BLaER1 (cell line): Measurements from ENCODE around the gene XPO5.
A peak's percentile ranks its signal among the peaks of the same experiment; 100 is the strongest.

Source experiments
- H3K27ac ChIP-seq: shearing (Covaris generic); formaldehyde crosslinking; 2 replicates; pipeline ENCODE4 v1.8.1; 2022
- H3K27me3 ChIP-seq: shearing (Covaris generic); formaldehyde crosslinking; 2 replicates; pipeline ENCODE4 v1.8.1; 2022
- H3K36me3 ChIP-seq: shearing (Covaris generic); formaldehyde crosslinking; 2 replicates; pipeline ENCODE4 v1.8.1; 2022
- H3K4me1 ChIP-seq: shearing (Covaris generic); formaldehyde crosslinking; 2 replicates; pipeline ENCODE4 v1.8.1; 2022
- H3K4me2 ChIP-seq: shearing (Covaris generic); formaldehyde crosslinking; 2 replicates; pipeline ENCODE4 v1.8.1; 2022
- H3K4me3 ChIP-seq: shearing (Covaris generic); formaldehyde crosslinking; 2 replicates; pipeline ENCODE4 v1.8.1; 2022
- H3K9ac ChIP-seq: shearing (Covaris generic); formaldehyde crosslinking; 2 replicates; pipeline ENCODE4 v1.8.1; 2022
- H3K9me3 ChIP-seq: shearing (Covaris generic); formaldehyde crosslinking; 2 replicates; pipeline ENCODE4 v1.8.1; 2022
- H4K20me1 ChIP-seq: shearing (Covaris generic); formaldehyde crosslinking; 2 replicates; pipeline ENCODE4 v1.8.1; 2022
- Cebpa-rat ChIP-seq: shearing (Covaris generic); IDR thresholded peaks from 2 replicates; pipeline ENCODE4 v1.8.1; 2022

The XPO5 gene

DNA sequence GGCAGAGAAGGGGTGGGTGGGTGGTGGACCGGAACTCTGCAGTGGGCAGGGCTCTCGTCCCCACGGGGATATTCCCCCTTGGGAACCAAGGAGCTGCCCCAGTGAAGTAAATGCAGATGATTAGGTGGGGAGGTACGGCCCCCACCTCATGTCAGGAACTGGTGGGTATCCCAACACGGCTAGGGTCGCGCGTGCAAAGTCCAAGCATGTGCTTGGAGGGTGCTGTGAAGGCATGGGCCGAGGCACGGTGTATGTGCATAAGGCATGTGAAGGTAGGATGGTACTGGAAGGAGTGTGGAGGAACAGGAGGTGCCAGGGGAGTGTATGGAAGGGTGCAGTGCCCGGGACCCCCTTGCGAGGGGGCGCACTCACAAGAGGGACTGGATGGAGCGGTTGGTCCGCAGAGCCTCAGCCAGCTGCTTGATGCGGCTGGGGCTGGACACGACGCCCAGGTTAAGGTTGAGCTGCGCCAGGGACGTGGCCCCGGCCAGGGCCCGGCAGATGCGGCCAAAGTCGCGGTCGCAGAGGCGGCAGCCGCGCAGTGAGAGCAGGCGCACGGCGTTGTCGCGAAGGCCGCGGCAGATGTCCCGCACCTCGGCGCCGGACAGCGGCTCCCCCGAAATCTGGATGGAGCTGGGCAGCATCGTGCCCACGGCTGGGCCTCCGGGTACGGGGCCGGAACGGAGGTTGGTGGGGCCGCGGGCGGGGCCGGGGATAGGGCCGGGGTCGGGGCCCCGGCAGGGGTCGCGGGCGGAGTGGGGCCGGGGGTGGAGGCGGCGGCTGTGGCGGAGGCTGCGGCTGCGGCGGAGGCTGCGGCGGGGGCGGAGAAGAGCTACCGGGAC, 66.5 kb downstream of the XPO5 start:
- Histone ChIP-seq H4K20me1 (peaks cover 87% of the 10 kb centered on the region), H3K27me3 (peaks cover 38% of the 10 kb centered on the region), H3K36me3 (peaks cover 59% of the 10 kb centered on the region), H3K4me2 (peak overlapping the region; percentile 93), H3K9me3 (no peaks in the 10 kb centered on the region), H3K9ac (peak overlapping the region; percentile 69), H3K27ac (no peak overlapping the region), H3K4me3 (peak overlapping the region; percentile 72), H3K4me1 (peaks cover 70% of the 10 kb centered on the region)
- TF ChIP-seq Cebpa-rat: no peak

GRCh38 chr6:43508481-43509141, 67.2 kb downstream of the XPO5 start:
- Histone ChIP-seq H3K4me2 (peak overlapping the region; percentile 93), H3K27me3 (peaks cover 38% of the 10 kb centered on the region), H3K9ac (no peak overlapping the region), H4K20me1 (peaks cover 81% of the 10 kb centered on the region), H3K4me1 (peaks cover 63% of the 10 kb centered on the region), H3K9me3 (no peaks in the 10 kb centered on the region), H3K27ac (no peak overlapping the region), H3K4me3 (no peak overlapping the region), H3K36me3 (peaks cover 59% of the 10 kb centered on the region)
- TF ChIP-seq Cebpa-rat: no peak

GRCh38 chr6:43506667-43507471, 69.0 kb downstream of the XPO5 start:
- peaks cover 46% of the 10 kb centered on the region for H3K4me1 ChIP-seq
- H3K4me2 ChIP-seq: no peak overlapping the region
- no peaks in the 10 kb centered on the region for H3K9me3 ChIP-seq
- no peak overlapping the region for H3K9ac ChIP-seq
- no peak overlapping the region for H3K27ac ChIP-seq
- H3K36me3 ChIP-seq: peaks cover 59% of the 10 kb centered on the region
- peaks cover 38% of the 10 kb centered on the region for H3K27me3 ChIP-seq
- H3K4me3 ChIP-seq: no peak overlapping the region
- H4K20me1 ChIP-seq: peaks cover 79% of the 10 kb centered on the region
- no peak for TF ChIP-seq Cebpa-rat

DNA sequence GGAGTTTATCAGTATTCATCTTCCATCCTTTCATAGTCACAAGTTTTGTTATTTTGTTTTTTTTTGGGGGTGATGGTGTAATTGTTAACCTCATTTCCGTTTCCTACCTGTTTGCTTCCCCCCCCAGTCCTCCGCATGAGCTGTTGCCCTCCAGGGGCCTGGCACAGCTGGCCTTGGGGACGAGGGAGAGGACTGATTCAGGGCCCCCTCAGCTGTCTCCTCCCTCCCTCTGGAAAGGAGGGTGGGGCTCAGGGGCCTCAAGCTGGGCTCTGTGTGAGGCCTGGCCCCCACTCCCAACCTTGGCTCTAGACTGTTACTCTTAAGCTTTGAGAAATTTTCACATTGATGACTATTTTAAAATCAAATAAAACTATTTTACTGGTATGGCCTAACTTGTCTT, 69.7 kb downstream of the XPO5 start:
- no peaks in the 10 kb centered on the region for H3K9me3 ChIP-seq
- no peak overlapping the region for H3K4me3 ChIP-seq
- H3K27me3 ChIP-seq: peaks cover 38% of the 10 kb centered on the region
- no peak overlapping the region for H3K4me2 ChIP-seq
- peaks cover 59% of the 10 kb centered on the region for H3K36me3 ChIP-seq
- TF ChIP-seq Cebpa-rat: no peak
- no peak overlapping the region for H3K9ac ChIP-seq
- H4K20me1 ChIP-seq: peaks cover 74% of the 10 kb centered on the region
- peaks cover 39% of the 10 kb centered on the region for H3K4me1 ChIP-seq
- no peak overlapping the region for H3K27ac ChIP-seq

- H3K4me2 ChIP-seq: no peak overlapping the region
- peaks cover 38% of the 10 kb centered on the region for H3K27me3 ChIP-seq
- H3K9ac ChIP-seq: no peak overlapping the region
- peaks cover 35% of the 10 kb centered on the region for H3K4me1 ChIP-seq
- H4K20me1 ChIP-seq: peaks cover 74% of the 10 kb centered on the region
- H3K4me3 ChIP-seq: no peak overlapping the region
- no peaks in the 10 kb centered on the region for H3K9me3 ChIP-seq
- TF ChIP-seq Cebpa-rat: no peak
- H3K36me3 ChIP-seq: peaks cover 59% of the 10 kb centered on the region
- H3K27ac ChIP-seq: no peak overlapping the region
Observed at GRCh38 chr6:43505718-43506117, 70.1 kb downstream of the XPO5 start.

DNA sequence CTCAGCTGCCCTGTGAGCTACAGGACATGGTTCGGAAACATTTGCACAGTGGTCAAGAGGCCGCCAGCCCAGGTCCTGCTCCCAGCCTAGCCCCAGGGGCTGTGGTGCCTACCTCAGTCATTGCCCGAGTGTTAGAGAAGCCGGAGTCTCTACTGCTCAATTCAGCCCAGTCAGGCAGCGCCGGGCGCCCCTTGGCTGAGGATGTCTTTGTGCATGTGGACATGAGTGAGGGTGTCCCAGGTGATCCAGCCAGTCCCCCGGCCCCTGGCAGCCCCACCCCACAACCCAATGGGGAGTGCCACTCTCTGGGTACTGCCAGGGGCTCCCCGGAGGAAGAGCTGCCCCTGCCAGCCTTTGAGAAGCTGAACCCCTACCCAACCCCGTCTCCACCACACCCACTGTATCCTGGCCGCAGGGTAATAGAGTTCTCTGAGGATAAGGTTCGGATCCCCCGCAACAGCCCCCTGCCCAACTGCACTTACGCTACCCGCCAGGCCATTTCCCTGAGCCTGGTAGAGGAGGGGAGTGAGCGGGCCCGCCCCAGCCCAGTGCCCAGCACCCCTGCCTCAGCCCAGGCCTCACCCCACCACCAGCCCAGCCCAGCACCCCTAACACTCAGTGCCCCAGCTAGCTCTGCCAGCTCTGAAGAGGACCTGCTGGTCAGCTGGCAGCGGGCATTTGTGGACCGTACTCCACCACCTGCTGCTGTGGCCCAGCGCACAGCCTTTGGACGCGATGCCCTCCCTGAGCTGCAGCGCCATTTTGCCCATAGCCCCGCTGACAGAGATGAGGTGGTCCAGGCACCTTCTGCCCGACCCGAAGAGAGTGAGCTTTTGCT, 70.9 kb downstream of the XPO5 start:
- peaks cover 64% of the 10 kb centered on the region for H3K36me3 ChIP-seq

DNA sequence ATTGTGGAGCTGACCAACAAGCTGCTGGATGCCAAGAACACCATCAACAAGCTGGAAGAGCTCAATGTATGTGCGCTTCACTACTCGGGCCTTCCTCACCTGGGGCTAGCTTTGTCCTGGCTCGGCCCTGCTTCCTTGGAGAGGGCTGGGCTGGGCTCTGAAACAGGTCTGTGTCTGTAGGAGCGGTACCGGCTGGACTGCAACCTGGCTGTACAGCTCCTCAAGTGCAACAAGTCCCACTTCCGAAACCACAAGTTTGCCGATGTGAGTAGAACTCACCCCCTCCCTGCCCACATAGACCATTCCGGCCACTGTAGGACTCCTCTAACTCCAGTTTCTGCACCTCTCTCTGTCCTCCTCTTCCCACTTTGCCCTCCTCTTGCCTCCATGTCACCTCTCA, 72.4 kb downstream of the XPO5 start:
- Histone ChIP-seq H3K9me3 (no peaks in the 10 kb centered on the region), H3K4me2 (no peak overlapping the region), H4K20me1 (peaks cover 60% of the 10 kb centered on the region), H3K4me3 (no peak overlapping the region), H3K27ac (no peak overlapping the region), H3K4me1 (peaks cover 17% of the 10 kb centered on the region), H3K36me3 (peaks cover 79% of the 10 kb centered on the region), H3K9ac (no peak overlapping the region), H3K27me3 (peaks cover 16% of the 10 kb centered on the region)
- no peak for TF ChIP-seq Cebpa-rat

More for the DNA sequence above, 70.9 kb downstream of the XPO5 start:
- Histone ChIP-seq H3K4me2 (no peak overlapping the region), H3K4me1 (peaks cover 30% of the 10 kb centered on the region), H3K4me3 (no peak overlapping the region), H3K27ac (no peak overlapping the region), H3K9ac (no peak overlapping the region), H3K9me3 (no peaks in the 10 kb centered on the region), H4K20me1 (peaks cover 67% of the 10 kb centered on the region), H3K27me3 (peaks cover 31% of the 10 kb centered on the region)
- TF ChIP-seq Cebpa-rat: no peak

DNA sequence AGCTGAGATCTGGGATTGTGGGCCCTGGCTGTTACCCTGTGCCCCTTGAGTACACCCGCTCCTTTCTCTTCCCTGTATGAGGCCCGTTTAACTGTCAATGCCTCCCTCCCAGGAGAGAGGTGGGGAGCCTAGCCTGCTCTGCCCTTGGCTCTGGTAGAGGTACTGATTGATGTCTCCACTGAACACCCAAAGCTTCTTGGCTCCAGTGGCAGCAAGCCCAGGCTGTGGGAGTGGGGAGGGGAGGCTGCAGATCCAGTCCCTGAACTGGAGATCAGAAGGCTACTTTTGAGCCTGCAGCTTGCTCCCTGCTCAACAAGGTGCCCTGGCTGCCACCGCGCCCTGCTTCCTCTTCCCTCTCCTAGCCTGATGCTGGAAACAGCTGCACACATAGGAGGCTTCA, 73.2 kb downstream of the XPO5 start:
- Histone ChIP-seq H3K27ac (no peak overlapping the region), H3K27me3 (peaks cover 8% of the 10 kb centered on the region), H3K4me1 (peaks cover 16% of the 10 kb centered on the region; the same call in 1 of the 2 replicates), H4K20me1 (peaks cover 56% of the 10 kb centered on the region), H3K36me3 (peaks cover 87% of the 10 kb centered on the region), H3K4me3 (no peak overlapping the region), H3K4me2 (no peak overlapping the region), H3K9ac (peak overlapping the region; percentile 7; the same call in 1 of the 2 replicates), H3K9me3 (no peaks in the 10 kb centered on the region)
- no peak for TF ChIP-seq Cebpa-rat

DNA sequence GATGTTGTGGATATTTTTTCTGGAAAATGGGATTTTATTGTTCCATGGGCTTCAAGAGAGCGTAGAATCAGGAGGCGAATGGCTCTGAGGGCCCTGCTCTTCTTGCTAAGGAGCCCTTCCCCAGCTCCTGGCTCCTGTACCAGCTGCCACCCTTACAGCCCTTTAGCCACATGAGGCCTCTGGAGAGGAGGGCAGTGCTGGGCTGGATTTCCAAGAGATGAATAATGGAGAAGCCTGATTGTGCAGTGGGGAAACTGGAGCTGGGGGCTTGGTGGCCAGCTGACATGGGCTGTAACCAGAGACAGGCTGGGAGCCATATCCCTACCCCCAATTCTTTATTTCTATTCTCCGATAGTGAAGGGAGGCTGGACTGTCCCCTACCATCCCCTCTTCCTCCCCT, 74.9 kb downstream of the XPO5 start:
- no peak overlapping the region for H3K4me3 ChIP-seq
- H4K20me1 ChIP-seq: peaks cover 59% of the 10 kb centered on the region
- no peaks in the 10 kb centered on the region for H3K27me3 ChIP-seq
- no peaks in the 10 kb centered on the region for H3K9me3 ChIP-seq
- H3K4me1 ChIP-seq: peaks cover 13% of the 10 kb centered on the region
- H3K36me3 ChIP-seq: peaks cover 97% of the 10 kb centered on the region
- no peak overlapping the region for H3K4me2 ChIP-seq
- no peak overlapping the region for H3K27ac ChIP-seq
- H3K9ac ChIP-seq: 0 out of 2 replicates have a peak overlapping the region, but pooled peaks have one; percentile 29
- no peak for TF ChIP-seq Cebpa-rat
